Stimulated activated CD4-positive, alpha-beta T cell treated with anti-CD3 and anti-CD28 coated beads, Interleukin-15, amount 100 ng/mL, for 48 hours (primary cell): ENCODE measurements around the gene GDE1.
"Not testable (repeated sequence)": the region's sequence is repeated elsewhere in the genome, so short reads cannot be mapped to it uniquely, and the experiment has no call there.

Source experiments
- DNase-seq, 2 donors: peaks; one replicate each; pipeline ENCODE4 v3.0.0-alpha.2; 2020; ENCODE audit warnings: low read depth in 2 of 2

GDE1 gene, protein sequence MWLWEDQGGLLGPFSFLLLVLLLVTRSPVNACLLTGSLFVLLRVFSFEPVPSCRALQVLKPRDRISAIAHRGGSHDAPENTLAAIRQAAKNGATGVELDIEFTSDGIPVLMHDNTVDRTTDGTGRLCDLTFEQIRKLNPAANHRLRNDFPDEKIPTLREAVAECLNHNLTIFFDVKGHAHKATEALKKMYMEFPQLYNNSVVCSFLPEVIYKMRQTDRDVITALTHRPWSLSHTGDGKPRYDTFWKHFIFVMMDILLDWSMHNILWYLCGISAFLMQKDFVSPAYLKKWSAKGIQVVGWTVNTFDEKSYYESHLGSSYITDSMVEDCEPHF

DNA sequence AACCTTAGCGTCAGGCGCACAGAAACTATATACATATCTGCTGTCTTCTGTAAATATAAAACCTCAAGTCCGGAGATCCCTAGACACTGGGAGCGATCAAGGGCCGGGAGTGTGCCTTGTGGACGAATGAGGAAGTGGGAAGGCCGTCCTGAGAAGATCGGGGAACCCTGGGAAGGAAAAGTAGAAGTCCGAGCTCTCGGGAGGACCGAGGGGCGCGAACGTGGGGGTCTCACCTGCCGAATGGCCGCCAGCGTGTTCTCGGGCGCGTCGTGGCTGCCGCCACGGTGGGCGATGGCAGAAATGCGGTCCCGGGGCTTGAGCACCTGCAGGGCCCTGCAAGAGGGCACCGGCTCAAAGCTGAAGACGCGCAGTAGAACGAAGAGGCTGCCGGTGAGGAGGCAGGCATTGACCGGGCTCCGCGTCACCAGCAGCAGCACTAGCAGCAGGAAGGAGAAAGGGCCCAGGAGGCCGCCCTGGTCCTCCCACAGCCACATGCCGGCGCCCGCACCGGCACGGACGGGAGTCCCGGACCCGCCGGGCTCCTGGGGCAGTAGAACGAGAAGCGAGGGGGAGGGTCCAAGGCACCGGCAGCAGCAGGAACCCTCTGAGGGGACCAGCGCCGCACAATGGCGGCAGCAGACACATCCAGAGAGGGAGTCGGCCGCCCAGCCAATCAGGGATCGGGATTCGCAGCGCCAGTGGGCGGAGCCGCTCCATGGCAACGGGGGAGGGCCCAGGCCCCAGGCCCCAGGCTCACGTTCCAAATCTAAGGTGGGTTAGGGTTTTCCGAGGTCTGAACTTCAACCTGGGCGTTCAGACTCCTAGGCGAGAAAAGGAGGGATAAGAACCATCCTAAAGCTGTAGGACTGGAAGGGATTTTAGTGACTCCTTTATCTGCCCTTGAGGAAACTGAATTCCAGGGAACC lies at the start of gene GDE1:
Gene GDE1 (minus strand): TSS at position 628 of the 926 bp plus-strand sequence. CDS start 134 bp downstream, at position 494.
- DNase-seq: peak; percentile 88 to 91

DNA sequence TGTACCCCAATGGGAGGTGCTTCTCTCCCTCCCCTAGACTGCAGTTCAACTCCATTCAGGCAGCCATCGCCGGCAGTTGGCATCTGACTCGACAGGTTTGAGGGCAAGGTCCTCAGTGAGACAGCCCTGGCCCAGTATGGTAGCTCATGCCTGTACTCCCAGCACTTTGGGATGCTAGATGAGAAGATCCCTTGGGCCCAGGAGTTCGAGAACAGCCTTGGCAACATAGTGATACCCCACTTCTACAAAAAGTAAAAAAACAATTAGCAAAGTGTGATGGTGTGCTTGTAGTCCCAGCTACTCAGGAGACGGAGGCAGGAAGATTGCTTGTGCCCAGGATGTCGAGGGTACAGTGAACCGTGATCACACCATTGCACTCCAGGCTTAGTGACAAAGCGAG lies 45.7 kb upstream of the GDE1 start:
- DNase-seq: no peak

DNA sequence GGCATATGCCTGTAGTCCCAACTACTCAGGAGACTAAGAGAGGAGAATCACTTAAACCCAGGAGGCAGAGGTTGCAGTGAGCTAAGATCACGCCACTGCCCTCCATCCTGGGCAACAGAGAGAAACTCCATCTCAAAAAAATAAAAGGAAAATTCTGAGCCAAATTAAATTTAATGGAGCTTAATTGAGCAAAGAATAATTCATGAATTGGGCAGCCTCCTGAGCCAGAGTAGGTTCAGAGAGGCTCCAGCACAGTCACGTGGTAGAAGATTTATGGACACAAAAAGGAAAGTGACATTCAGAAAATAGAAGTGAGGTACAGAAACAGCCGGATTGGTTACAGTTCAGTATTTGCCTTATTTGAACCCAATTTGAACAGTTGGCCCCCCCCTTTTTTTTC lies 44.5 kb upstream of the GDE1 start:
- DNase-seq: no peak

DNA sequence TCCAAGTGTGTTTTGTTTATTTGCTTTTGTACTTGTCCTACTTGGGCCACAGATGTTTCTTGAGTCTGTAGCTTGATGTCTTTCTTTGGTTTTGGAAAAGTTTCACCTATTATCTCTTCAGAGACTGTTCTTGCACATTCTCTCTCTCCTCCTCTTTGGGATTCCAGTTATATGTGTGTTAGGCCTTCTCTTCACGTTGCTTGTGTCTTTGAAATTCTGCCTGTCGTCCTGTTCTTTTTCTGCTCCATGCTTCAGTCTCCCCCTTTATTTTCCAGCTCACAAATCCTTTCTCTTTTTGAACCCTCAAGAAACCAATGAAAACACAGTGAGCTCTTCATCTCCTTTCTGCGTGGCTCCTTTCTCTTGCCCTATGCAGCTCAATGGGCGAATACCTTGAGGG lies 41.5 kb upstream of the GDE1 start:
- no peak for DNase-seq

DNA sequence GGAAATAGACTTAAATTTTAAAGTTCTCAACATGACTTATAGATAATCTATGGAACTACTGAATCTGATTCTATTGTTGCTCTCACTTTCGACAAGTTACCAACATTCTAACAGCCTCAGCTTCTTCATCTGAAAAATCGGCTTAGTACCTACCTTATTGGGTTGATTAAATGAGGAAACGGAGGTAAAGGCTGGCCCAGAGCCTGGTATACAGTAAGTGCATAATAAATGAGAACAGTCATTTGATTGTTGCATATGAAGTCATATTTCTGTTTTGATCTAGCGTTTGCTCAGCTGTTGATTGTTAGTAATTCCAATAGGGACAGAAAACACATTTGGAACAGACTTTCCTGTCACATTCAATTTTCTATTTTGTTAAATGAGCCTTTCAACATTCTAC lies 38.2 kb upstream of the GDE1 start:
- no peak for DNase-seq

DNA sequence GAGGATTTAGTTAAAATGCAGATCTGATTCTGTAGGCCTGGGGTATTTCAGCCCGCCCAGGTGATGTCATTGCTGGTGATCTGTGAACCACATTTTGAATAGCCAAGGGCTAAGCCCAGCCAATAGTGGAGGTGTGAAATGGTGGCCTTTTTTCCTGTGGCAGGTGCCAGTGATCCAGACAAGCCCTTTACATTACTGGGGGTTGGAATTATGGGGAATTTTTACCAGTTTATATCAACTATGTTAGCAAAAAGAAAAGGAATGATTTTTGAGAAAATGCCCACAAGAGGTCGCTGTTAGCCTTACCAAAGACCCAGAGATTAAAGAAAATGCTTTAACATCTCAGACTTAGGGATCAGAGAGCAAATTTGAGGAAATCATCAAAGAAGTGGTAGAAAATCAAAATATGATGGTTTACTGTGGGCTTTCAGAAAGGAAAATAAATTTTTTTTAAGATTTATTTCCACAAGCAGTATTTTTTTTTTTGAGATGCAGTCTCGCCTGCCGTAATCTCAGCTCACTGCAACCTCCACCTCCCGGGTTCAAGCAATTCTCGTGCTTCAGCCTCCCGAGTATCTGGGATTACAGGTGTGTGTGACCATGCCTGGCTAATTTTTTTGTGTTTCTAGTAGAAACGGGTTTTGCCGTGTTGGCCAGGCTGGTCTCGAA lies 37.5 kb upstream of the GDE1 start:
- no peak for DNase-seq

DNA sequence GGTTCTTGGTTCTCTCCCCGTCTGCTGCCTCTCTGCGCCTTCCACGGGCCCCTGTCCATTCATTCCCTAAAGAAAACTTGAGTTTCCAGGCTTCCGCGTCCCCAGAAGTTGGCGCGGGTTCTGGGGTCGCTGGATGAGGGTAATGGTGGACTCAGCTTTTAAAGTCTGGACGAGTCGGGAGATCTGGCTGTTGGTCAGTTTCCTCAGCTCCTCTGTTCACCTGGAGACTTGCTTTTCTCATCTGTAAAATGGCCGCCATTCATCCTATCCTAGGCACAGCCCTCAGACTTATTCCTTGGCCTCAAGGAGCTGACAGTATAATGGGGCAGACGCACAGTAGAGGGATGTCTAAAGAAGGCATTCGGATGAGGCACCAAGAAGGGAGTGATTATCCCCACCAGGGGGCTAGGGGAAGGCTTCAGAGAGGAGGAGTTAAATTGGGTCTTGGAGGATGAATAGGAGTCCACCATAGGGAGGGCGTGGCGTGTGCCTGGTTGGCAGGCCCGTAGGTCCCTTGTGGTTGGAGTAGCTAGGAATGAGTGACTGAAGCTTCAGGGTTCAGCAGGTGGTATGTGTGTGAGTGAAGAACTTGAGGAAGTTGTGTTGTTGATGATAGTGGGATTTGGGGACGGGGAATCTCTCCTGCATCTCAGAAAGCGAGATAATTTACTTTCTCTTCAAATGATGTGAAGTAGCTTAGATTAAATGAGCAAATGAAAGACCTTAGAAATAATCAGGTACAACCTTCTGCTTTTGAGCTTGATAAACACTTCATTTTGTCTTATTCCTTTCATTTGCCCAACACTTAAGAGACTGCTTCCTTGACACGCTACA lies 34.3 kb upstream of the GDE1 start:
- peak; percentile 11 to 12 for DNase-seq

DNA sequence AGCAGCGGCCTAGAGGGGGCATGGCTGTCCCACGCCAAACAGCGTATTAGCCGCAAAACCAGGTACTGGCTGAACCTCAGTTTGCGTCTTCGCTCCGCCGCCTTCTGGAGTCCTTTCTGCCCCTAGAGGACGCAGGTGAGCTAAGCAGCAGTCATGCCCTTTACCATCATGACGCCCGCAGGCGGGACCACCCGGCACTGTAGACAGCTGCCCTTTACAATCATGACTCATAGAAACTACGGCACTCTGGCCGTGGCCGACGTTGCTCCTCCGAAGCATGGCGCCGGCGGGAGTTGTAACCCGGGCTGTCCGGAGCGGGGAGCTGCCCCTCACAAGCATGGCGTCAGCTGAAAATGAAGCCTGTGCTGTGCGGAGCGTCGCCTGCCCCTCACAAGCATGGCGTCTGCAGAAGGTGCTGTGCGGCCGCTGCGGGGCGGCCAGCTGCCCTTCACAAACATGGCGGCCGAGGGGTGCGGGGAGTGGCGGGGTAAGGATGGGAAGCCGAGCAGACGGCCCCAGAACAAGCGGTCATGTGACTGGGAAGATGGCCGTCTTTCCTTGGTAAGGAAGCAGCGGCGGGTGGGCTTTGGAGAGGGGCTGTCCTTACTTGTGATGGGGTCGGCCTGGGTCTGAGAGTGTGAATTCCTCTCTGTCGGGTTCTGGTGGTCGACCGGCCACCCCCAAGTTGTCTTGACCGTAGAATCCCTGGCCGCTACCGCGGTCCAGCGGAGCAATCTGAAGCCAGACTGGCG lies 33.5 kb upstream of the GDE1 start, which contains the start of gene VPS35L:
Gene VPS35L (plus strand): TSS at position 518 of the 752 bp plus-strand sequence. CDS start 27 bp downstream, at position 545.
- peak; percentile 91 to 92 for DNase-seq

DNA sequence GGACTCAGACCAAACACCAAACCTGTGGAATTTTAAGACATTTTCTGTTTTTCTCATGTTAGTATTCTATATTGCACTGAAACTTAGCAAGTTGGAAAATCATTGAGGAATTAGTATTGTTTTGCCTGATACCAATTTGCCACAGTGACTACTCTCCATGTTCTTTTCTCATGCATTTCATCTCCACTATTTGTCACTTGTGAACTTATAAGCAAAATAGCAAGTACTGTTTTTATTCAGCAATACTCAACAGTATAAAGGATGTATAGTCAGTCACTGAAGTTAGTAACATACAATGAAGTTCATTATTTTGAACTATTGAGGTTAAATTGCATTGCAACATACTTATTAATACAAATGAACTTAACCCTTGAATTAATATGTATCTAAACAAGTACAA lies 27.8 kb upstream of the GDE1 start:
- no peak for DNase-seq

DNA sequence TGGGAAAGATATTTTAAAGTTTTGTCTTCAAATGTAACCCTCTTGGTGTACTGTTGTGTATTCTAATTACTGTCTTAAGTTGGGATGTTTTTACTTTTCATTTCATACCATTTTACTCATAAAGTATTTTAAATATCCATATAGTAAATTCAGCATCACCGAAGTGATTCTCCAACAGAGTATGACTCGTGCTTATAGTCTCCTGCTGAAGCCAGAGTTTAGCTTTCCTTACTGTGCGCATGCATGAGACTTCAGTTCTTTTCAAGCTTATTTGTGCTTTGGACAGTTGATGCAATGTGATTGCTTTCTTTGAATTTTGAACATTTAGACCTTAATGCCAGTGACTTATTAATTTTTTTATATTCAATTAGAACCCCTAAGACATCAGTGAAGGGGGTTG lies 26.2 kb upstream of the GDE1 start:
- no peak for DNase-seq

DNA sequence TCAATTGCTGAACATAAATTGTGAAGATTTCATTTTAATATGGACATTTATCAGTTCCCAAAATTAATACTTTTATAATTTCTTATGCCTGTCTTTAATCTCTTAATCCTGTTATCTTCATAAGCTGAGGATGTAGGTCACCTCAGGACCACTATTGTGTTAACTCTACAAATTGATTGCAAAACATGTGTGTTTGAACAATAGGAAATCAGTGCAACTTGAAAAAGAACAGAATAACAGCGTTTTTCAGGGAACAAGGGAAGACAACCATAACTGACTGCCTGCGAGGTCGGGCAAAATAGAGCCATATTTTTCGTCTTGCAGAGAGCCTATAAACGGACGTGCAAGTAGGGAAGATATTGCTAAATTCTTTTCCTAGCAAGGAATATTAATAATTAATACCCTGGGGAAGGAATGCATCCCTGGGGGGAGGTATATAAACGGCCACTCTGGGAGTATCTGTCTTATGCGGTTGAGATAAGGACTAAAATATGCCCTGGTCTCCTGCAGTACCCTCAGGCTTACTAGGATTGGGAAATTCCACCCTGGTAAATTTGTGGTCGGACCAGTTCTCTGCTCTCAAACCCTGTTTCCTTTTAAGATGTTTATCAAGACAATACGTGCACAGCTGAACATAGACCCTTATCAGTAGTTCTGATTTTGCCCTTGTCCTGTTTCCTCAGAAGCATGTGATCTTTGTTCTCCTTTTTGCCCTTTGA lies 21.5 kb upstream of the GDE1 start:
- DNase-seq: not testable (repeated sequence)

DNA sequence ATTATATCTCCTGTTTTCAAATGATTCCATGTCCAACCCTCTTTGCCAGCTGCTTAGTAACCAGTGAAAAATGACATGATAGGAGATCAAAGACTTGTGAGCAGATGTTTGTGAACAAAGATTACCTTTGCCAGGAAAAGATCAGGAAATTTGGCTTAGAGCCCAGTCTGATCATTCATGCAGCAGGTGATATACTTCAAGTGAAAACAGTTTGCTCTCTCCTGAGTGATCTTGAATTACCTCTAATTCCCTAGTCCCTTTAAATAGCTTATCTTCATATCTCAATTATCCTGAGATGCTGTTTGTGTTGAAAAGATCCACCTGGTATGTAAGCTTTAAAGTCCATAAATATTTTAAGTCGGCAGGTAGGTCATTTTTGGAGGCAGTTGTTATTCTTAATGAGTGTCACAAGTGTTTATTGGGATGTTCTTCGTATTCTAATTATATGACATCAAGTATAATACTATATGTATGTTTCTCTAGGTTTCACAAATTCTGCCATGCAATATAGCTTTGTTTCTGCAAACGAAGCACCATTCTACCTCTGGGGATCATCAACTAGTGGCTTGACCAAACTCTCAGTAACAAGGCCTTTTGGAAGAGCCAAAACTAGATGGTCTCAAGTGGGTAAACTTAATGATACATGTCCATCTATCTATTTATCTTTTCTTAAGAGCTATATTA lies 20.4 kb upstream of the GDE1 start:
- no peak for DNase-seq

DNA sequence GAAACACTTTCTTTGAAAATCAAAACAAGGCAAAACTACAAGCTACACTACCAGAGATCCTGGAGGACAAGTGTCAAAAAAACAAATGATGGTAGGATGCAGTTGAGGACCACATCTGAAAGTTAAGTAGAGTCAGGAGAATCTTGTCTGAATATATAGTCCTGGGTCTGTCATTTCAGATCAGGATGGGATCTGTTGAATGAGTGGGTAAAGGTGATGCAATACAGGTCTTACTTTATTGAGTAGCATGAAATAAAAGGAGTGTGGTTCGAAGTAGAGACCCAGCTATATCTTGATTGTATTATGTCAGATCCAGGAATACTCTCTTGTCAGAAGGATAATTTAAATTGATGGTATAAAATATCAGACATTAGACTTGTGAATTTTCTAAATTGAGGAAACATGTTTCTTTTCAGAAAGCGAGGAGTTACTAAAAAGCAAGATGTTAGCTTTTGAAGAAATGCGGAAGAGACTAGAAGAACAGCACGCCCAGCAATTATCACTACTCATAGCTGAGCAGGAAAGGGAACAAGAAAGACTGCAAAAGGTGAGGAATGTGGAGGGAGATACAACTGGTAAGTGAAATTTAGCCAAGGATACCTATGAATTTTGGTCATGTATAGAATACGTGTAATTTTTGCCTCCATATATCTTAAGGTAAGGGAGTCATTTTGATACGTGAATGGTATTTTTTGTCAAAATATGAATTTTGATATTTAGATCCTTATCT lies 18.5 kb upstream of the GDE1 start:
- DNase-seq: no peak

DNA sequence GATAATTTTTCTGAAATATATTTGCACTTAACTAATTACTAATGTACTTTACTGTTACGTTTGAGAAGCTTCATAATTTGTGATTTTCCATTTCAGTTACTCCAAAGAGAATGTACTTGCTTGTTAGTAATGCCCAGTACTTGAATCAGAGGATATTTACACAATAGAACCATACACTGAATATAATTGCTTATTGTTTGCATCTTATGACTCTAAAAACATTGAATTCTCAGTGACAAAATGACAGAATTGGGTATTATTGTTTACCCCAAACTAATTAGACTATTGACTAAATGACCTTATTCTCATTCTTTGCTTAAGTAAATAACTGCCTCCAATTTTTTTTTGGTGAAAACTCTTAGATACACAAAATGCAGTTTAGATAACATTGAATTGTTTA lies 10.7 kb upstream of the GDE1 start:
- no peak for DNase-seq

DNA sequence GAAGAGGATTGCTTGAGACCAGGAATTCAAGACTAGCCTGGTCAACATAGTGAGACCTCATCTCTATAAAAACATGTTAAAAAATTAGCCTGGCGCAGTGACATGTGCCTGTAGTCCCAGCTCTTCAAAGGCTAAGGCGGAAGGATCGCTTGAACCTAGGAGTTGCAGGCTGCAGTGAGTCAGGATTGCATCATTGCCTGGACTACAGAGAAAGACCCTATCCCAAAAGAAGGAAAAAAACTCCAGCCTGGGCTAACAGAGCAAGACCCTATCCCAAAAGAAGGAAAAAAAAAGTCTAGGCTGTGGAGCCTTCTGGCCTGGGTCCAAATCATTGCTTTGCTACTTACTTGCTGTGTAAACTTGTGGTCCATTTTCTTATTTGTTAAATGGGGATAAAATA lies 6.8 kb upstream of the GDE1 start:
- DNase-seq: no peak

DNA sequence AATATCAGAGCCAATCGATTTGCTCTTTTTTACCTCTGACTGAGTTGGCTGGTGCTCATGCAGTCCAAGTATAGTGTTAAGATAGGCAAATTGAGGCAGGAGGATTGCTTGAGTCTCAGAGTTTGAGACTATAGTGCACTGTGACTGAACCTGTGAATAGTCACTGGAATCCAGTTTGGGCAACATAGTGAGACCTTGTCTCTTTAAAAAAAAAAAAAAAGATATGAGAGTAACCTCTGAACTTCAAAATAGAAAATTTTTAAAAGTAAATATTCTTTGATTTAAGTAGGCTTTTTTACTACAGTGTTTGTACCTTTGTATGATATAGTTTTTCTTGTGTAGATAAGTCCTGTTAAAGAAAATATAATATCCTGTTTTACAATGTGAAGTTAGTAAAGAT lies 5.3 kb upstream of the GDE1 start:
- no peak for DNase-seq

DNA sequence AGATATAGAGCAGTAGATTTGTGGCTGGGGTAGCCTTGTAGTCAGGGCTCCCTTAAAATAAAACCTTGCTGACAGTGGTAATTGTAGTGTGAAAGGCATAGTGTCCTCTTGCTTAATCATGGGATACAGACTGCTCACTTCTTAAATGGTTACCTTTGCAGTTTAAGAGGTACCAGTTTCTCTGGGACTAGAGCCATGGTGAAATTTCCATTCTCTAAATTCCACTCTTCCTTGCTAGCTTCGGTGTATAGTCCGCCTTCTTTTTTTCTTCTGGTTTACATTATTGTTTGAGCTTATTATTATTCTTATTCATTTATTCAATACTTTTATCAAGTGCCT lies 3.5 kb upstream of the GDE1 start:
- DNase-seq: no peak

DNA sequence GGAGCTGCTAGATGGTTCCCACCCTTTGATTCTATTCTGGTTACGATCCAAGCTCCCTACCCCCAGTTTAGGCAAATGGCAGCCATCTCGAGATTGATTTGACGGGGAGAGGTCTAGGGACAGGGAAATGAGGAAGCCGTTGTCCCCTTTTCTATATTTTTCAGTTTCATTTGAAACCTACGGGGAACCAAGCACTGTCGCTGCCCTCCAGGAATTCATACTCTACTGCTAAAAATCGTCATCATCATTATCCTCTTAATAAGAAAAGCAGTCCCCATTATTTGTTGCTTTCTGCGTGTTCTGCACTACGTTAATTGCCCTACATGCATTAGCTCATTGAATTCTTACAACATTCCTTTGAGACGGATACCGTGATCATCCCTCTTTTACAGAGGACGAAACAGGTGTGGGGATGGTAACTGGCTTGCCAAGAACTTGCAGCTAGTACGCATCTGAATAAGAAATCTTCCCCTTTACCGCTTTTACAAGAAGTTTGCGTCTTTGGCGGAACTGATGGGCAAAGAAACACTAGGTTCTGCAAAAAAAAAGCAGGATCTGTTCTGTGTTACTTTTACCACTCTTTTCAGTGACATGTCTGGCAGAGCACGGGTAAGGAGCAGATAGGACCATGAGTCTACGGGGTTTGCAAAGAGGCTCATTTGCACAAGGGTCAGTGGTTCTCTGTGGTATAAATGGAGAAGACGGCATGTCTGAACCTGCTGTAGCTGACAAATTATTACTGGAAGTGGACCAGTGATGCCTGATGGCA lies 2.9 kb upstream of the GDE1 start:
- DNase-seq: no peak
